Fibroblast of skin of back (primary cell): ENCODE results near the gene CSTF2T. TPM values are rescaled to one million over a fixed set of nuclear protein-coding genes. Genes with fewer than 3 reads are reported as not detected.

ENCODE experiments used
- DNase-seq: peaks from one replicate; pipeline ENCODE4 v3.0.0-alpha.2; 2013
- polyA plus RNA-seq, 2 experiments: library from polyadenylated mRNA; unstranded; fragments of 120-200 nt; gene quantifications; one replicate each; pipeline ENCODE4 v1.2.1, GENCODE V29; 2013; ENCODE audit not compliant: insufficient read length in 2 of 2

The CSTF2T gene, protein sequence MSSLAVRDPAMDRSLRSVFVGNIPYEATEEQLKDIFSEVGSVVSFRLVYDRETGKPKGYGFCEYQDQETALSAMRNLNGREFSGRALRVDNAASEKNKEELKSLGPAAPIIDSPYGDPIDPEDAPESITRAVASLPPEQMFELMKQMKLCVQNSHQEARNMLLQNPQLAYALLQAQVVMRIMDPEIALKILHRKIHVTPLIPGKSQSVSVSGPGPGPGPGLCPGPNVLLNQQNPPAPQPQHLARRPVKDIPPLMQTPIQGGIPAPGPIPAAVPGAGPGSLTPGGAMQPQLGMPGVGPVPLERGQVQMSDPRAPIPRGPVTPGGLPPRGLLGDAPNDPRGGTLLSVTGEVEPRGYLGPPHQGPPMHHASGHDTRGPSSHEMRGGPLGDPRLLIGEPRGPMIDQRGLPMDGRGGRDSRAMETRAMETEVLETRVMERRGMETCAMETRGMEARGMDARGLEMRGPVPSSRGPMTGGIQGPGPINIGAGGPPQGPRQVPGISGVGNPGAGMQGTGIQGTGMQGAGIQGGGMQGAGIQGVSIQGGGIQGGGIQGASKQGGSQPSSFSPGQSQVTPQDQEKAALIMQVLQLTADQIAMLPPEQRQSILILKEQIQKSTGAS
- 14.5 TPM for polyA plus RNA-seq (2013, experiment 1 of 2; ENCODE audit: insufficient read length)
- 9.3 TPM for polyA plus RNA-seq (2013, experiment 2 of 2; ENCODE audit: insufficient read length)

DNA sequence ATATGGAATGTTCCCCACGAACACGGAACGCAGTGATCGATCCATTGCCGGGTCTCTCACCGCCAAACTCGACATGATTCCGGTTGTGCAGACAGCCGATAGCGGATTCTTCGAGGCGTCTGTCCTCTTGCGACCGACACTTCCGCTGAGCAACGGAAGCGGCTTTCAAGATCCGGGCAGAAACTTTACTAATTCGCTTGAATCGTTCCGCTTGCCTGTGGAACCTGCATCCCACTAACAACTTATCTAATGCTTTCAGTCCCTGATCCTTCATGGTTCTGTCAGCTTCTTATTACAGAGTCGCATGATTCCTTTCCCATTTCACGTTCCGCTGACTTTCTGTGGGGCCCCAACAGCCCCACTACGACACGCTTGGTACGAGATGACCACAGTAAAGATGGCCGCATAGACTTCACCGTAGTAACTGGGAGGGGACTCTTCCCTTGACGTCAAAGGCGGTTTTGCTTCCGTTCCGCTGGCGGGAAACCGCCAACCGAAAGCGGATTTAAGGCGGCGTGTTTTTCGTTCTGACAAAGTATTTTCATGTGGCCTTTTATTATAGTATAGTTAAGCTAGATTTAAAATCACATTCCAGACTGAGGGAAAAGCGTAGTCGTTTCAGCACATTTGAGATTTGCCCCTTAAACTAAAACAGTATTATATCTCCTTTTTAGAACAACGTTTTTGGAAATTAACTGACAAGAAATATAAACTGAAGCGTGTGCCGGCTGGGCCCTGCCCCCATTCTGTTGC lies at the start of gene CSTF2T:
Gene CSTF2T (minus strand): TSS at position 121 of the 753 bp plus-strand sequence. CDS start 46 bp downstream, at position 75.
- DNase-seq = peak; percentile 94

DNA sequence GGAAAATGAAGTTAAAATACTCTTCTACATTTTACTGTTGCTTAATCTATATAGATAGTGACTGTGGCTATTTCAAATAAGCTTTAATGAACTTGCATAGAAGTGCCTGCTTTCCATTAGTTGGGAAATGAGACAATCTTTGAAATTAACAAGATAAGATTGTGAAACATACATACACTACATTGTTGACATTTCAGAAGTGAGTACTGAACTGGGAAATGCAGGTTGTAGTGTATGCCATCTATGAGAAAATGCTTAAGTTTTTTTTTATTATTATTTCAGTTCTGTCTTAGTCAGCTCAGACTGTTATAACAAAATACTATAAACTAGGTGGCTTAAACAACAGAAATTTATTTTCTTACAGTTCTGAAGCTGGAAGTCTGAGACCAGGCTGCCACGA lies 49.6 kb upstream of the CSTF2T start:
- peak; percentile 11 for DNase-seq

DNA sequence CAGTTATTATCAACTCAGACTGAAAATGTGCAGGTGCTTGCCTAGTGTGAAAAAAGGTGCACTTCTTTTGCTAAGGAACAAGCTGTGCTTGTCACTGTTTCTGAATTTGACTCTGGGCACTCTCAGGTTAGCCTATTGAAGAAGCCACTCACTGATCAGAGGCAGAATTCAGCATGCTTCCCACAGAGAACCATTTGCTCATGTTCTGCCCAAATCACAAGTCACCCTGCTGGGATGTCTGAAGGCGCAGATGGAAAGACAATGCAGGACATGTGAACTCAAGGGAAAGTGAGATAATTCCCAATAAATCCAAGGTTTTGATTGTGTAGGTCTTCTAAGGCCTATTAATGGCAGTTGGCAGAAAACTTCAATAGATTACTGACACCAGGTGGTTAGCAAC lies 47.8 kb upstream of the CSTF2T start:
- no peak for DNase-seq

DNA sequence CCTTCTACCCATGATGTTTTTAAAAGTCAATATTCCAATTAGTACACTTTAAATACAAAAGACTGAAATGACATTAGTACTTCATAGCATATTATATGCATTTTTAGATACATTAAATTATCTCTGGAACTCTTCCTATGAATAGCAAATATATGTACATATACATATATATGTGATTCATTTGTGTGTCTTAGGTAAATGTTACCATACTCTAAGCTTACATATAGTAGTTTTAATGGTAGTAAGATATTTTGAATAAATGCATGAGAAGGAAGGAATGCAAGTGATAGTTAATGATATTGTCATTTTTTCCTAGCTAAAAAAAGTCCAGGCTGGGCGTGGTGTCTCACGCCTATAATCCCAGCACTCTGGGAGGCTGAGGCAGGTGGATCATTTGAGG lies 46.0 kb upstream of the CSTF2T start:
- DNase-seq = no peak

DNA sequence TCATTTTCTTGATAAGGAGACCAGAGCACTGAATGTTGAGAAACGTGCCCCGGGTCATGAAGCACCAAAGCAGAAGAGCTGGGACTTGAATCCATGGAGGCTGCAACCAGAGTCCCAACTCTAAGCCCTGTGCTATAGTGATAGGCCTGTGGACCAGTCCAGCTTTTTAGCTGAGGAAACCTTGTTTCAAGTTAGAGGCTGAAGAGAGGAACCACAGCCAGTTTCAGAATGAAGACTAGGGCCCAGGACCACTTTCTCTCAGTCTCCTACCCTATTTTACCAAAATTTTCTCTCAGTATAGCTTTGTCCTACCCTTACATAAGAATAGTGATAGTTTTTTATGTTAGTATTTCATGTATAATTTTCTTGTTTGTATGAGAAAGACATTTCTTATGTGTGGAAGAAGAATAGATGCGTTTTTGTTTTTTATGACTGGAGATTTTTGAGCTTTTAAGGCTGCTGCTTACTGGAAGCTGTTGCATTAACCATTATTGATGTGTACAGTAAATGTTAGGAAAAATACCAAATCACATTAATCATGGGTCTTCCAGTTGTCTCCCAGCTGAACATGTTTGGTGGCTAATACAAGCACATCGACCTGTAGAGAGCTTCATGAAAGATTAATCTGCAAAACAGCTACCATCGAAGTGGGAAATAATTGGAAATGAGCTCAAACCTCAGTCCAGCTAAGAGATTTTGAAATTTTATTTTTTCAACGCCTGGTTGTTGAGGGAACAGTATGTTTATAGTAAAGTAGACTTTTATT lies 45.0 kb upstream of the CSTF2T start:
- DNase-seq = no peak

DNA sequence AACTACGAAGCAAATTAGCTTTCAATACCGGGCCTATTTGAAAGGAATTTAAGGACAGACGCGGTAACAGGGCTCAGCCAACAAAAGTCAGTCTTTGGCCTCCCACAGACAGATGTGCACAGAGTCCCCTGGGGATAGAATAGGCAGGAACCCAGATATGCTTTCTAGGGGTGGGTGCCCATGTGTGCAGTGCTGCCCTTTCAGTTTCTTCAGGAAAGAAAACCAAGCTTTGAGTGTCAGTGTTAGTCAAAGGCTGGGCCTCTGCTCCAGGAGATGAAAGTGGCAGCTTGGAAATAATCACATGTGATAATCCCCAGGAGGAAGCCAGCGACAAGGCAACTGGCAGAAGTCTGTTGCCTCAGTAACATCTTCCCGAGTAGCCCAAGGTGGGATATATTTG lies 43.8 kb upstream of the CSTF2T start:
- DNase-seq = peak; percentile 27

DNA sequence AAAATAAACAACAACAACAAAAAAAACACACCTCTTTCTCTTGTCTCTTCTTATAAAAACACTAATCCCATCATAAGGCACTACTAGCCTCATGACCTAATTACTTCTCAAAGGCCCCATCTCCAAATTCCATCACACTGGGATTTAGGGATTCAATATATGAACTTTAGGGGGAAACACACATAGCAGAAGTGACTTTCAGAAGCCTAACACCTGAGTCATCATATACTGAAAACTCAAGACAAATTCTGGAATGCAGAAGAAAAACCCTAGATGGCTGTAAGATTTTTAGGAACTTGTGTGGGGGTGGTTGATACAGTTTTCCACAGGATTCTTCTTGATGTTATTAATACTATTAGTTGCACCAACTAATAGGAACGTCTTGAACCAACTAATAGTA lies 33.7 kb upstream of the CSTF2T start:
- peak; percentile 82 for DNase-seq

DNA sequence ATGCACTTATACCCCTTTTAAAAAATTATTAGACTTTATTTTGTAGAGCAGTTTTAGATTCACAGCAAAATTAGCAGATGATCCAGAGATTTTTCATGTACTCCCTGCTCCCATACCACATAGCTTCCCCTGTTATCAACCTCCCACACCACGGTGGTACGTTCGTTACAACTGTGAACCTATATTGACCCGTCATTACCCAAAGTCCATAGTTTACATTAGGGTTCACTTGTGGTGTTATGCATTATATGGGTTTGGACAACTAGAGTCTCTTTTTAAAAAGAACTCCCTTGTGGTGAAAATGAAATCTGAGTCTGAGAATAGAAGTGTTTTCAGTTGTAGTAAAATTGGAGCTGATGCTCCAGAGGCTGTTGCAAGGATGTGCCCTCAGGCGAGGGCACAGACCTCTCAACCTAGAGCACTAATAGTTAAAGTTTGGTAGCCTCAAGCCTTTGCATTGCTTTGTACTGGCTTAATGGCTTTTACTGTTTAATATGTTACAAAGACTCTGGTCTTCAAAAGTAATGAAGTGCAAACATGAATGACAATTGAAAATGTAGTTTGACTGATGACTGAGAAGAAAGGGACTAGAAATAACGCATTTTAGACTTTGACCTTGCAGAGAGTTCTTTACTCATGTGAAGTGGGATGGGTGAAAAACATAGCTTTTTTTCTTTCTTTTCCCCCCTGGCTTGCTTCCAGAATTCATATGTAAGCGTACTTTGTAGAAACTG lies 30.6 kb upstream of the CSTF2T start:
- DNase-seq = no peak

DNA sequence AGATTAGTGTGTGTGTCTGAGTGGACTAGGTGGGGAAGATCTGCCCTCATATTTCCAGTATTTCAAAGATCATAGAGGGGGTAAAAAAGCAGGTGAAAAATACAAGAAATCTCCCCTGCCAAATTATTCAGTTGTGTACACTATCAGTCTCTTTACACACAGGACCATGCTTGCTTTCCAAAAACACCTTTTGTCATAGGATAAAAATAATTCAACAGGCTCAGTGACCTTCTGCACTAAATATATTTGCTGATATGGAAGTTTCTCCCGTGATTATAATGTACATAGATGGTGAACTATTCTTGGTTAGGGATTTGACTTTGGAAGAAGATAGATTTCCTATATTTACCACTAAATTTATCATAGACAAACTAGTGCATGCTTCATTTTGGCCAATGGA lies 24.6 kb upstream of the CSTF2T start:
- DNase-seq = no peak

DNA sequence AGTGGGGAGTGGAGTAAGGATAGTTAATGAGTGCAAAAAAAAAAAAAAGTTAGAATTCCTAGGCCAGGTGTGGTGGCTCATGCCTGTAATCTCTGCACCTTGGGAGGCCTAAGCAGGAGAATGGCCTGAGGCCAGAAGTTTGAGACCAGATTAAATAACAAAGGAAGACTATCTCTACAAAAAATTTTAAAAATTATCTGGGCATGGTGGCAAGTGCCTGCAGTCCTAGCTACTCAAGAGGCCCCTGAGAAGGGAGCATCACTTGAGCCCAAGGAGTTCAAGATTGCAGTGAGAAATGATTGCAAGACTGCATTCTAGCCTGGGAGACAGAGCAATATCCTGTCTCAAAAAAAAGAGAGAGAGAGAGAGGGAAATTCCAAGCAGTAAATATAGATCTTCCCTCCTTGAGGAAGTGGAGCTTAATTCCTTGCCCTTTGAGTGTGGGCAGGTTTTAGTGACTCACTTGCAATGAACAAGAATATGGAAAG lies 19.5 kb upstream of the CSTF2T start:
- DNase-seq = peak; percentile 79

DNA sequence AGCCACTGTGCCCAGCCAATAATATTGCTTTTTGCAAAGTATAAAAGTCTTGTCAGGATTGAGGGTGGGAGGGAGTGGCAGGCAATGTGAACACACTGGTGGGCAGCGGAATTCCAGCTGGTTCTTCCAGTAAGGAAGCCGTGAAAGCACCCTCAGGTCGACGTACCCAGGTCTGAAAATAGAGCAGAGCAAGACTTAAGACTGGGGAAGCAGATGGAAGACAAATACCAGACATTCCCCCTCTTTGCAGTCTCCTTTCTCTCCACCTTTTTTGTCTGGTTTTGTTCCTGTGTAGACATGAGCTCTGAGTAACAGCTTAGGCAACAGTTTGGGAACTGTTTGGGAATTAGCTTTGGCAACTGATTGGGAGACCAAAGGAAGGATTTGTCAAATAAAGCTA lies 17.6 kb upstream of the CSTF2T start:
- DNase-seq = peak; percentile 53

DNA sequence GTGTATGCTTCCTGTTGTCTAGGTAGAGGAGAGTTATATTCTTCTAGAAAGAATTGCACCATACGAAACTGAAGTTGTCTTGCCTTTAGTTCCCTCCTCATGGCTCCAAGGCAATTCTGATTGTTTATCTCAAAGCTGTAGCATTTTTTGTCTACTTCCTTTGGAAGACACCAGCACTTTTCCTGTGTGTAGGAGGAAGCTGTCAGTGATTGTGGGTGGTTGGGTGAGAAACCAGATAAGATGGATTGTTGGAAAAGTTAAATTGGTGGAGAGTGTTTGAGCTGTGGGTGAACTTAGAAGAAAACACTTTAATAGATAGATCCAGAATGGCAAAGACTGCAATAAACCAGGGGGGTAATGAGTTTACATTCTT lies 12.1 kb upstream of the CSTF2T start:
- DNase-seq = no peak

DNA sequence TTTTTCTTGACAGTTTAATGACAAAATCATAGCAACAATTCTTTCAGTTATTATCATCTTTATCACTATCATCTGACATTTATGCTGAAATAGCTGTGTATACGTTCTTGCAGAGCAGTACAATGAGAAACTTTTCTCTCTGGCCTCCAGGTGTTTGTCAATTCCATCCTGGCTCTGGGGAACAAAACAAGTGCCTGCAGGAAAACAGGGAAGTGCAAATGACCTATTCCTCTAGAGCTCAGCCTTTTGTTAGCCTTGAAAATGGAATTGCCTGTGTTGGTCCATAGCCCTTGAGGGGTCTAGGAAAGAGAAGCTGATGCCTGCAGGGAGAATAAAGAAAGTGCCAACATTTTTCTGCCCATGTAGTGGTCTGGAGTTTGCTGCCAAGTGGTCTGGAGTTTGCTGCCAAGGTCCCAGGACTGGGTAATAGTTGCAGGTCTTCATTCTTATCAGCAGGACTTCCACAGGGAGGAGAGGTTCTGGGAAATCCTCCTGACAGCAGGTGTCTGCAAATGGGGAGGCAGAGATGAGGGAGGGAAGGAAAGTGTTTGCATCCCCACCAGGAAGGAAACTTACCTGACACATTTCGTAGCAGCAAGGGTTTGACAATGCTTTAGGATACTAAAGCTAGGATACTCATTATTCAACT lies 10.1 kb upstream of the CSTF2T start:
- no peak for DNase-seq

DNA sequence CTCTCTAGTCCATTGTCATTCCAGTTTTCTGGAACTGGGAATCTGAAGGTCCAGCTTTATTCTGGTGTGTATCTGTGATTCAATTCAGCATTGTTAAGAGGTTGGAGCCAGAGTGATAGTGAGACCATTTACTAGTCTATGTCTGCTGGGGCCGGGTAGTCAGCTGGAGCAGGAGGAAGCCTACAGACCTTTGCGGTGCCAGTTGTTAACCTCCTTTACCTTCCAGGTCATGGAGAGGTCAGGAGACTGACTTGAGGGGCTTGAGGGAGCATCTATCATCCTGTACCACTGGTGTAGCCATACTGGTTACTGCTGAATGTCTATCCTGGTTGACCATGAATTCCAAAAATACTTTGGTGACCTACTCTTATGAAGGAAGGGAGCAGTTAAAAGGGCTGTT lies 9.2 kb upstream of the CSTF2T start:
- DNase-seq = no peak

DNA sequence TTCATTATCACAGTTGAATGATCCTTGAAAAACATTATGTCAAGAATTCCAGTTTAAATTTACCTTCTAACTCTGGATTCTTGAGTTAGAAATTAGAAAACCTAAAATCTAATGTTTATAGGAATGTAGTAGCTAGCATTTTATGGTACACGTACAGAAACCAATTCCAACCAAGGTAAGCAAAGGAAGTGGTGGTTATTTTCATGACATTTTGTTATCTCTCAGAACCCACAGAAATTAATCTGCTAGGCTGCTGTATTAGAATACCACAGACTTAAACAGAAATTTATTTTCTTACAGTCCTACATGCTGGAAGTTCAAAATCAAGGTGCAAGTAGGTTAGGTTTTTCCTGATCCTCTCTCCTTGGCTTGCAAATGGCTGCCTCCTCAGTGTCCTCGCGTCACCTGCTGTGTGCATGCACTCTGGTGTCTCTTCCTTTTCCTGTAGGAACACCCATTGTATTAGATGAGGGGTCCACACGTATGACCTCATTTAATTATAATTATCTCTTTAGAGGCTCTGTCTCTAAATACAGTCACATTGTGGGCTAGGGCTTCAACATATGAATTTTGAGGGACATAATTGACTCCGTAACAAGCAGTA lies 8.5 kb upstream of the CSTF2T start:
- DNase-seq = no peak

DNA sequence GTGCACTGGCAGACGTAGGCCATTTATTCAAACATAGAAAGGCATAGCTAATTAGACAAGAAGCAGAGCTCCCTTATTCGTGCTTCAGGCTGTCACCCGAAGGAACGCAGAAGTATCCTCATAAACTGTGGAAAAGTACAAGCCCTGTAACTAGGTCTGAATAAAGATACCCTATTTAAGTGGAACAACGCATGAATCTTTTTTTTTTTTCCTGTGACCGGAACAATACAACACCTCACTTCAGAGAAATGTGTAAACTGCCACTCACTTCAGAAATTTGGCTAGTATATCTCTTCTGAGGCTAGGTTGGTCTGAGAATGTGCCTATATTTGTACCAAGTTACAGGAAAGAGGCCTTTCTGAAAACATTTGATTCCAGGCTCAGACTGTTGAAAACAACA lies 8.0 kb upstream of the CSTF2T start:
- no peak for DNase-seq

DNA sequence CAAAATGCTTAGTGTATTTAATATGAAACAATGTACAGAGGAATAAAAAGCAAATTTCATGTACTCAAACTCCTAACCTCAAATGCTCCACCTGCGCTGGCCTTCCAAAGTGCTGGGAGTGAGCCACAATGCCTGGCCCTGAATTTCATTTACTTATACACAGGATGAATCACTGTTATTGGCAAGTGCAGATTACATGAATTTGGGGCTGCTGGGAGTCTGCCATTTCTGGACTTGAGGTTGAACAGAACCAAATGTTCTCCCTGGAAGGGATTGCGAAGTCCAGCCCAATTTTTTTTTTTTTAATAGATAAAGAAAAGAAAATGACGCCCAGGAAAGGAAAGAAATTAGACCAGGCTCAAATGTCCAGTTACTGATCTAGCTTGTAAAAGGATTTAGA lies 6.8 kb upstream of the CSTF2T start:
- no peak for DNase-seq

DNA sequence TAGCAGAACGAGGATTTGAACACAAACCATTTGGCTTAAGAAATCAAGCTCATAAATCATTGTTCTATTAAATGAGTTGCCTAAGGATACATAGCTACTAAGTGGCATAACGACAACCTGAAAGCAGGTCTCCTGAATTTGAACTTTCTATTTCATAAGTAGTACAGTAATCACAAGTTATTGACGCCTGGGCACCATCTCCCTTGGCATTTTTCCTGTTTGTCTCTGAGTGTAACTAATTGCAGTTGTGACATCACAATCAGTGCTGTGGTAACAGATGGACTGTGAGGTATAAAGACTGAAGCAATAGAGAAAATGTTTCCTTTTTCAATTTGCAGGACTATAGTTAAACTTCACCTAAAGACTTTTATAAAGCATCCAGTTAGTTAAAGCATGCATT lies 6.4 kb upstream of the CSTF2T start:
- DNase-seq = no peak

DNA sequence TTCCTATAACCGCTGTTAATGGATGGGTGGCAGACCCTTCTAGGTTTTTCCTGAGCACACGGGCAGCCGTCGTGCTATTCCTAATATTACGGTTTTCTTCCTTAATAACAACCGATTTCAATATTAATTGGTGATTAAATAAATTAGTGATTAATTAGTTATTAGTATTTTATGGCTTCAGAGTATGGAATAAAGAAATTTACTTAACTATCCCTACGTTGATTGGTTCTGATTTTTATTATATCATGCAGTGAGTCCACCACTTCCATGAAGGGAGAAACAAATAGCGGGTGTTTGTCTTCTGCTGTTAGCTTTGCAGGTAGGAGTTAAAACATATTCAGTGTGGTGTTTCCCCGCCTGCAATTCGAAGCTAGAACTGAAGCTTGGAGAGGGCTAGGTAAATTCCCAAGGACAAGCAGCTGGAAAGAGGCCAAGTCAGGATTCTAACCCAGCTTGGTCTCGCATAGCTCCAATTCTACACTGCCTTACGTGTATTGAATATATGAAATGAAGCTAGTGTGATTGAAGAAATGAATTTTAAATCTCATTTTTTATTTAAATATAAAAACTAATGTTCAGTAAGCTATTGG lies 928 bp upstream of the CSTF2T start:
- peak; percentile 26 for DNase-seq

DNA sequence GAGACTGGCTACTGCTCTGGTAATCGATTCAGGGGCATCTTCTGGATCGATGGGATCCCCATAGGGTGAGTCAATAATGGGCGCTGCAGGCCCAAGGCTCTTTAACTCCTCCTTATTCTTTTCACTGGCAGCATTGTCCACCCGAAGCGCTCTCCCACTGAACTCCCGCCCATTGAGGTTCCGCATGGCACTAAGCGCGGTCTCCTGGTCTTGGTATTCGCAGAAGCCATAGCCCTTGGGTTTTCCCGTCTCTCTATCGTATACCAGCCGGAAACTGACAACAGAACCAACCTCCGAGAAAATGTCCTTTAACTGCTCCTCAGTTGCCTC lies 285 bp downstream of the CSTF2T start:
- DNase-seq = no peak
